HCT116 (cell line): ENCODE measurements around the gene SNX2. TPM values are rescaled to one million over a fixed set of nuclear protein-coding genes. Genes with fewer than 3 reads are reported as not detected.

Source experiments
- ATAC-seq: fragments of 200-7000 bp; cut with Tn5 transposase; 2 replicates; pipeline ENCODE4 v1.9.1; 2020; ENCODE audit warnings: mild to moderate bottlenecking, moderate library complexity
- BruUV-seq: library from RNA; stranded (reverse); fragments of 400-500 nt; replicated peaks from 2 replicates; lab custom pipeline; 2021; lab: Mats Ljungman, UMichigan
- CTCF ChIA-PET: fragments of 300-600 bp; sonication (Branson Sonifier 250); formaldehyde crosslinking; loops from one replicate; lab custom pipeline; 2021; ENCODE audit warnings: antibody characterized with exemption; lab: Charles Lee
- POLR2A ChIA-PET: fragments of 300-600, 350-600 bp; sonication (Branson Sonifier 250); formaldehyde crosslinking; loops from one replicate; lab custom pipeline; 2021; ENCODE audit warnings: antibody characterized with exemption; lab: Charles Lee
- RAD21 ChIA-PET, 2 experiments: fragments of 300-600 bp; sonication (Branson Sonifier 250); formaldehyde crosslinking; loops; one replicate each; lab custom pipeline; 2023; ENCODE audit warnings: low total read pairs in 2 of 2; ENCODE audit not compliant: uncharacterized antibody in 2 of 2, unreplicated experiment in 2 of 2, low non-redundant PET in 1 of 2; lab: Charles Lee
- DNase-seq: peaks from one replicate; pipeline ENCODE4 v3.0.0-alpha.2; 2010; ENCODE audit warnings: low read depth, low spot score
- H2AFZ ChIP-seq: fragments of 200-600 bp; shearing (Covaris generic), sonication (generic); 2 replicates; pipeline ENCODE4 v1.6.1; 2017; ENCODE audit warnings: low read depth, mixed run types, mixed read lengths, antibody characterized with exemption, low read length; ENCODE audit not compliant: poor library complexity, severe bottlenecking
- H3K27ac ChIP-seq: 2 replicates; pipeline ENCODE4 v1.5.1; 2012; ENCODE audit warnings: low read depth, low read length
- H3K27me3 ChIP-seq: fragments of 200-600 bp; sonication (generic); 2 replicates; pipeline ENCODE4 v1.6.1; 2016; ENCODE audit warnings: mixed run types, low read length, mixed read lengths; ENCODE audit not compliant: insufficient read depth
- H3K36me3 ChIP-seq, 2 experiments: fragments of 200-500 bp in 1 of 2; fragments of 200-600 bp in 1 of 2; sonication (Bioruptor generic) in 1 of 2; sonication (generic) in 1 of 2; 2 replicates each; pipeline versions ENCODE4 v1.5.1 to v1.6.1; 2014 to 2016; ENCODE audit warnings: low read length in 2 of 2, inconsistent platforms in 1 of 2, mixed read lengths in 1 of 2, mixed run types in 1 of 2; ENCODE audit not compliant: insufficient read depth in 2 of 2, control insufficient read depth in 1 of 2
- H3K4me1 ChIP-seq, 2 experiments: fragments of 200-600 bp in 1 of 2; sonication (generic) in 1 of 2; 2 replicates each; pipeline versions ENCODE4 v1.5.1 to v1.6.1; 2012 to 2017; ENCODE audit warnings: low read length in 2 of 2, inconsistent platforms in 1 of 2, mild to moderate bottlenecking in 1 of 2, mixed read lengths in 1 of 2, mixed run types in 1 of 2, moderate library complexity in 1 of 2; ENCODE audit not compliant: insufficient read depth in 2 of 2, control insufficient read depth in 1 of 2
- H3K4me2 ChIP-seq: fragments of 200-600 bp; sonication (generic); 2 replicates; pipeline ENCODE4 v1.6.1; 2017; ENCODE audit warnings: mixed run types, low read length, mixed read lengths
- H3K4me3 ChIP-seq, 2 experiments: fragments of 200-600 bp in 1 of 2; sonication (generic) in 1 of 2; replicated peaks in 1 of 2; 2 replicates each; pipeline ENCODE4 v1.5.1; 2011 to 2016; ENCODE audit warnings: low read length in 2 of 2, control low read depth in 1 of 2, low read depth in 1 of 2, mild to moderate bottlenecking in 1 of 2, mixed read lengths in 1 of 2, mixed run types in 1 of 2
- H3K79me2 ChIP-seq: fragments of 200-600 bp; sonication (generic); 2 replicates; pipeline ENCODE4 v1.6.1; 2017; ENCODE audit warnings: mild to moderate bottlenecking, mixed run types, low read length, moderate library complexity, mixed read lengths; ENCODE audit not compliant: insufficient read depth
- H3K9ac ChIP-seq: fragments of 200-600 bp; sonication (generic); 2 replicates; pipeline ENCODE4 v1.6.1; 2016; ENCODE audit warnings: low read length, mixed read lengths
- H3K9me2 ChIP-seq: fragments of 200-600 bp; sonication (generic), shearing (Covaris generic); 2 replicates; pipeline ENCODE4 v1.6.1; 2017; ENCODE audit warnings: mixed run types, mild to moderate bottlenecking, moderate library complexity; ENCODE audit not compliant: insufficient read depth
- H3K9me3 ChIP-seq, 2 experiments: fragments of 200-500 bp in 1 of 2; fragments of 200-600 bp in 1 of 2; sonication (Bioruptor generic) in 1 of 2; sonication (generic) in 1 of 2; 2 replicates each; pipeline ENCODE4 v1.6.1; 2014 to 2017; ENCODE audit warnings: low read length in 2 of 2, mixed read lengths in 2 of 2, inconsistent platforms in 1 of 2, low read depth in 1 of 2, mild to moderate bottlenecking in 1 of 2, mixed run types in 1 of 2, moderate library complexity in 1 of 2; ENCODE audit not compliant: control insufficient read depth in 1 of 2, insufficient read depth in 1 of 2
- H4K20me1 ChIP-seq: fragments of 200-600 bp; sonication (generic), shearing (Covaris generic); 2 replicates; pipeline ENCODE4 v1.6.1; 2017; ENCODE audit warnings: mixed run types, mild to moderate bottlenecking, moderate library complexity; ENCODE audit not compliant: insufficient read depth
- EGR1 ChIP-seq: IDR thresholded peaks from 2 replicates; pipeline ENCODE4 v1.6.1; 2012; ENCODE audit warnings: low read depth
- ELF1 ChIP-seq: IDR thresholded peaks from 2 replicates; pipeline ENCODE4 v1.6.1; 2012; ENCODE audit warnings: low read depth, borderline replicate concordance
- EZH2phosphoT487 ChIP-seq: fragments of 200-600 bp; IDR thresholded peaks from 2 replicates; pipeline ENCODE4 v1.6.1; 2018; ENCODE audit warnings: antibody characterized with exemption, borderline replicate concordance
- POLR2AphosphoS5 ChIP-seq: IDR thresholded peaks from 2 replicates; pipeline ENCODE4 v1.6.1; 2011; ENCODE audit warnings: mild to moderate bottlenecking, low read depth, low read length, moderate library complexity
- RAD21 ChIP-seq: IDR thresholded peaks from 2 replicates; pipeline ENCODE4 v1.6.1; 2012; ENCODE audit warnings: low read depth, mild to moderate bottlenecking
- REST ChIP-seq: IDR thresholded peaks from 2 replicates; pipeline ENCODE4 v1.6.1; 2012; ENCODE audit warnings: low read depth
- TCF7L2 ChIP-seq: IDR thresholded peaks from 2 replicates; pipeline ENCODE4 v1.7.0; 2011; ENCODE audit warnings: borderline replicate concordance, inconsistent platforms; ENCODE audit not compliant: insufficient read depth, insufficient read length; ENCODE audit errors: extremely low read depth
- ZBTB33 ChIP-seq: IDR thresholded peaks from 2 replicates; pipeline ENCODE4 v1.6.1; 2011; ENCODE audit warnings: mild to moderate bottlenecking, low read length, moderate library complexity; ENCODE audit not compliant: insufficient replicate concordance; ENCODE audit errors: extremely low read depth
- ZFX ChIP-seq: fragments of 450-650 bp; IDR thresholded peaks from 2 replicates; pipeline ENCODE4 v1.6.1; 2017
- intact Hi-C: fragments of 100-400 bp; cut with micrococcal nuclease; formaldehyde crosslinking; loops from 2 replicates; pipeline ENCODE4 v1.10.0; 2022
- total RNA-seq: library from RNA; stranded (reverse); gene quantifications from one replicate; pipeline ENCODE4 v1.2.1, GENCODE V29; 2021; ENCODE audit not compliant: unreplicated experiment

The SNX2 gene
- total RNA-seq, 1 experiment from 2014 or later, result 57.7 TPM

GRCh38 chr5:122745597-122745996, 29.3 kb upstream of the SNX2 start:
- ChIA-PET POLR2A (no interaction called here), RAD21 (no interaction called here), CTCF (no interaction called here)
- no peak overlapping the region for H3K27ac ChIP-seq
- no peak for ATAC-seq
- H3K27me3 ChIP-seq, result no peaks in the 10 kb centered on the region
- no peaks in the 10 kb centered on the region for H3K79me2 ChIP-seq
- H3K4me3 ChIP-seq, result no peak overlapping the region
- no peaks in the 10 kb centered on the region for H3K4me1 ChIP-seq
- H3K9me2 ChIP-seq, result no peaks in the 10 kb centered on the region
- no peak overlapping the region for H3K4me2 ChIP-seq
- no TSS peak for BruUV-seq
- H3K9me3 ChIP-seq, result no peaks in the 10 kb centered on the region
- no peak for TF ChIP-seq ZFX
- TF ChIP-seq EGR1, result no peak
- TF ChIP-seq POLR2AphosphoS5, result no peak
- TF ChIP-seq REST, result no peak
- no peak for TF ChIP-seq ZBTB33
- TF ChIP-seq TCF7L2, result no peak
- TF ChIP-seq EZH2phosphoT487, result no peak
- TF ChIP-seq ELF1, result no peak
- TF ChIP-seq RAD21, result no peak
- H4K20me1 ChIP-seq, result no peaks in the 10 kb centered on the region
- H3K9ac ChIP-seq, result no peak overlapping the region
- no peaks in the 10 kb centered on the region for H3K36me3 ChIP-seq
- intact Hi-C loops, result no loop called here
- no peak overlapping the region for H2AFZ ChIP-seq
- no peak for DNase-seq
